ENCODE results near the gene ATF3. TPM values are rescaled to one million over a fixed set of nuclear protein-coding genes. Genes with fewer than 3 reads are reported as not detected.

Gene ATF3
- total RNA-seq, 1 experiment from 2014 or later, result 43.2 TPM

DNA sequence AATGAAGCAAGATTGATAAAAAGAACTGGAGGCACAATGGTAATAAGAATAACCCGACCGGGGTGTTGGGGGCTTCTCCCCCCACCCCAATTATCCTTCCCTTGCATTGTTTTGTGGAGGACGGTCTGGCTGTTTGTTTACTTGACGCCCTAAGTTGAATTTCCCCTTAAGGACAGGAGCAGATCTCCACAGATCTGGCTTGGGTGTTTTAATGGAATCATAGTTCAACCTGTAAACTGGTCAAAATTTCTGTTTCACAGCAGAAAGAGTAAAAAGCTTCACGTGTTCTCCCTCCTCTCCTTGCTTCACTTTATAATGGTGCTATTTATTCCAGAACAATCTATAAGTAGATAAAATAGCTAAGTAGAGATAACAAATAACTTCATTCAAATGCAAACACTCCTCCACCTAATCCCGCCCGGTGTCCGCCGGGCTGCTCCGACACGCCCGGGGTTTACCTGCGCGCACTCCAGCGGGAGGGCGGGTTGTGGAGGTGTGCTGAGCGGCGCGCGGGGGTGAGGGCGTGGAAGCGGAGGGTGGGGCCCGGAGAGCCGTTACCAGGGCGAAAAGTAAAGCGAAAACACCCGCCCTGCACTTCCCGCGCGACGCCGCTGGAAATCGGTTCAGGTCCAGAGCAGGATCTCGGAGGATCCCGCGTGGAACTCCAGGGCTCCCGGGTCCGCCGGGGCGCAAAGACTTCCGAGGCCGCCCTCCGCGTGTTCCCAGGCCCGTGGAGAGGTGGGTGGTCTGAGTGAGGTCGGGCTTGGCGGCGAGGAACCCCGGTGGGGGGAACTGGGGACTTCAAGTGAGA lies 2.0 kb upstream of the ATF3 start:
- no TSS peak for BruUV-seq (replicated peaks)
- POLR2A ChIA-PET, result no interaction called here
- H3K27ac ChIP-seq (ENCODE audit: low read depth, low read length), result no peak overlapping the region

GRCh38 chr1:212607206-212607912 lies 1.2 kb upstream of the ATF3 start:
- H3K27me3 ChIP-seq (ENCODE audit: insufficient read depth, low read length), result peaks cover 21% of the 10 kb centered on the region; the same call in 1 of the 2 replicates
- RAD21 ChIA-PET (ENCODE audit: low non-redundant PET in 1 of 2, low total read pairs in 2 of 2, uncharacterized antibody in 2 of 2, unreplicated experiment in 2 of 2), result interaction anchor here in 1 of 2 experiments (1.0 kb wide), 1 partner anchor 130 kb away, joined by 4 read pairs; no protein-coding TSS in a partner anchor
- H3K4me1 ChIP-seq (ENCODE audit: control insufficient read depth in 1 of 2, insufficient read depth in 2 of 2, low read length in 2 of 2), result peaks cover 11 to 48% of the 10 kb centered on the region in 2 experiments; a peak in 3 of 4 replicates
- H3K4me2 ChIP-seq (ENCODE audit: low read length), result peak overlapping the region; percentile 97
- CTCF ChIA-PET, result interaction anchor here (1.3 to 1.4 kb wide), 2 partner anchors 11 to 129 kb away, joined by 7 to 8 read pairs; no protein-coding TSS in a partner anchor
- H3K27ac ChIP-seq (ENCODE audit: low read depth, low read length), result peak overlapping the region; percentile 68
- no peaks in the 10 kb centered on the region; the same call in 1 of the 2 replicates for H4K20me1 ChIP-seq (ENCODE audit: insufficient read depth)
- H3K79me2 ChIP-seq (ENCODE audit: insufficient read depth, low read length), result peaks cover 31% of the 10 kb centered on the region
- H3K9me2 ChIP-seq (ENCODE audit: insufficient read depth), result no peaks in the 10 kb centered on the region
- no TSS peak for BruUV-seq (replicated peaks)
- POLR2A ChIA-PET, result interaction anchor here (0.7 to 2.5 kb wide), 10 partner anchors 9 to 156 kb away, joined by 3 to 45 read pairs (median 4); no protein-coding TSS in a partner anchor
- intact Hi-C loops (cut with micrococcal nuclease), result loop anchor here (5.0 kb wide), 1 partner anchor 175 kb away; no protein-coding TSS in a partner anchor
- DNase-seq (ENCODE audit: low read depth, low spot score) (no peak), ATAC-seq (no peak)
- H3K36me3 ChIP-seq (ENCODE audit: control insufficient read depth in 1 of 2, insufficient read depth in 2 of 2, low read length in 2 of 2), result no peaks in the 10 kb centered on the region
- peak overlapping the region; percentile 79 for H3K9ac ChIP-seq (ENCODE audit: low read length)
- H3K4me3 ChIP-seq (replicated peaks in 1 of 2; ENCODE audit: low read depth in 1 of 2, low read length in 2 of 2), result peak overlapping the region; percentile 55 to 77
- no peaks in the 10 kb centered on the region for H3K9me3 ChIP-seq (ENCODE audit: control insufficient read depth in 1 of 2, insufficient read depth in 1 of 2, low read depth in 1 of 2, low read length in 2 of 2)
- no peak overlapping the region for H2AFZ ChIP-seq (ENCODE audit: low read depth, low read length, poor library complexity, severe bottlenecking)
- TF ChIP-seq YY1 (IDR thresholded peaks at IDR 0.05; ENCODE audit: extremely low read depth, insufficient replicate concordance, low read depth, low read length), result no peak
- TF ChIP-seq CEBPB (IDR thresholded peaks at IDR 0.05; ENCODE audit: low read depth), result no peak
- TF ChIP-seq ELF1 (IDR thresholded peaks at IDR 0.05; ENCODE audit: borderline replicate concordance, low read depth), result no peak
- TF ChIP-seq, protein P1, sequence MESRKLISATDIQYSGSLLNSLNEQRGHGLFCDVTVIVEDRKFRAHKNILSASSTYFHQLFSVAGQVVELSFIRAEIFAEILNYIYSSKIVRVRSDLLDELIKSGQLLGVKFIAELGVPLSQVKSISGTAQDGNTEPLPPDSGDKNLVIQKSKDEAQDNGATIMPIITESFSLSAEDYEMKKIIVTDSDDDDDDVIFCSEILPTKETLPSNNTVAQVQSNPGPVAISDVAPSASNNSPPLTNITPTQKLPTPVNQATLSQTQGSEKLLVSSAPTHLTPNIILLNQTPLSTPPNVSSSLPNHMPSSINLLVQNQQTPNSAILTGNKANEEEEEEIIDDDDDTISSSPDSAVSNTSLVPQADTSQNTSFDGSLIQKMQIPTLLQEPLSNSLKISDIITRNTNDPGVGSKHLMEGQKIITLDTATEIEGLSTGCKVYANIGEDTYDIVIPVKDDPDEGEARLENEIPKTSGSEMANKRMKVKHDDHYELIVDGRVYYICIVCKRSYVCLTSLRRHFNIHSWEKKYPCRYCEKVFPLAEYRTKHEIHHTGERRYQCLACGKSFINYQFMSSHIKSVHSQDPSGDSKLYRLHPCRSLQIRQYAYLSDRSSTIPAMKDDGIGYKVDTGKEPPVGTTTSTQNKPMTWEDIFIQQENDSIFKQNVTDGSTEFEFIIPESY (IDR thresholded peaks at IDR 0.05; ENCODE audit: extremely low read depth, insufficient replicate concordance, low read length), result no peak
- no peak for TF ChIP-seq EGR1 (IDR thresholded peaks at IDR 0.05; ENCODE audit: low read depth)
- no peak for TF ChIP-seq SIN3A (IDR thresholded peaks at IDR 0.05; ENCODE audit: low read depth)
- no peak for TF ChIP-seq TCF7L2 (IDR thresholded peaks at IDR 0.05; ENCODE audit: borderline replicate concordance, extremely low read depth, insufficient read depth, insufficient read length)
- no peak for TF ChIP-seq CTCF (IDR thresholded peaks at IDR 0.05 in 2 of 3, conservative IDR thresholded peaks at IDR 0.05 in 1 of 3; ENCODE audit: borderline replicate concordance in 1 of 3, insufficient read depth in 1 of 3, low read depth in 2 of 3, low read length in 2 of 3)
- TF ChIP-seq FOSL1 (IDR thresholded peaks at IDR 0.05; ENCODE audit: low read depth), result no peak

More for the DNA sequence above, 2.0 kb upstream of the ATF3 start:
- Histone ChIP-seq H3K4me3 (replicated peaks in 1 of 2; ENCODE audit: low read depth in 1 of 2, low read length in 2 of 2) (peak overlapping the region; percentile 55 to 77), H3K79me2 (ENCODE audit: insufficient read depth, low read length) (peaks cover 24% of the 10 kb centered on the region), H2AFZ (ENCODE audit: low read depth, low read length, poor library complexity, severe bottlenecking) (no peak overlapping the region), H3K4me1 (ENCODE audit: control insufficient read depth in 1 of 2, insufficient read depth in 2 of 2, low read length in 2 of 2) (peaks cover 11 to 45% of the 10 kb centered on the region in 2 experiments; a peak in 3 of 4 replicates), H3K36me3 (ENCODE audit: control insufficient read depth in 1 of 2, insufficient read depth in 2 of 2, low read length in 2 of 2) (no peaks in the 10 kb centered on the region), H3K4me2 (ENCODE audit: low read length) (peak overlapping the region; percentile 97), H3K9me3 (ENCODE audit: control insufficient read depth in 1 of 2, insufficient read depth in 1 of 2, low read depth in 1 of 2, low read length in 2 of 2) (no peaks in the 10 kb centered on the region), H4K20me1 (ENCODE audit: insufficient read depth) (no peaks in the 10 kb centered on the region; the same call in 1 of the 2 replicates), H3K9me2 (ENCODE audit: insufficient read depth) (no peaks in the 10 kb centered on the region), H3K27me3 (ENCODE audit: insufficient read depth, low read length) (peaks cover 21% of the 10 kb centered on the region; the same call in 1 of the 2 replicates), H3K9ac (ENCODE audit: low read length) (peak overlapping the region; percentile 79)
- ATAC-seq (no peak), DNase-seq (ENCODE audit: low read depth, low spot score) (no peak)
- ChIA-PET CTCF (no interaction called here), RAD21 (ENCODE audit: low non-redundant PET in 1 of 2, low total read pairs in 2 of 2, uncharacterized antibody in 2 of 2, unreplicated experiment in 2 of 2) (no interaction called here)
- TF ChIP-seq ATF3 (IDR thresholded peaks at IDR 0.05) (no peak), EZH2 (IDR thresholded peaks at IDR 0.05) (peak; percentile 96; the same call in 1 of the 2 replicates)
- intact Hi-C loops (cut with micrococcal nuclease), result loop anchor here (5.0 kb wide), 1 partner anchor 176 kb away; no protein-coding TSS in a partner anchor
